Colonic mucosa (tissue), 4 donors: Measurements from ENCODE around the gene PRRG2. TPM values are rescaled to one million over a fixed set of nuclear protein-coding genes. Genes with fewer than 3 reads are reported as not detected.
A peak's percentile ranks its signal among the peaks of the same experiment; 100 is the strongest.
"Not testable (repeated sequence)": the region's sequence is repeated elsewhere in the genome, so short reads cannot be mapped to it uniquely, and the experiment has no call there.

ENCODE experiments used
- DNase-seq: peaks from one replicate; pipeline ENCODE4 v3.0.0-alpha.2; 2020
- H3K27ac ChIP-seq: fragments of 200-600 bp; one replicate; pipeline ENCODE4 v1.8.0; 2021
- H3K27me3 ChIP-seq: fragments of 200-600 bp; one replicate; pipeline ENCODE4 v1.8.0; 2021
- H3K36me3 ChIP-seq: fragments of 200-600 bp; one replicate; pipeline ENCODE4 v1.8.0; 2021
- H3K4me1 ChIP-seq: fragments of 200-600 bp; one replicate; pipeline ENCODE4 v1.8.0; 2021; ENCODE audit warnings: mild to moderate bottlenecking
- H3K4me3 ChIP-seq: fragments of 200-600 bp; one replicate; pipeline ENCODE4 v1.8.0; 2021
- H3K9ac ChIP-seq, 2 donors: one replicate each; pipeline ENCODE4 v1.7.0; 2013; ENCODE audit warnings: control low read depth in 2 of 2, low read depth in 2 of 2, low read length in 2 of 2
- H3K9me3 ChIP-seq: fragments of 200-600 bp; one replicate; pipeline ENCODE4 v1.8.0; 2021
- intact Hi-C: fragments of 100-400 bp; cut with DNase I; formaldehyde crosslinking; loops from one replicate; pipeline ENCODE4 v1.14.1; 2022
- total RNA-seq, 2 donors: library from RNA; stranded (reverse); fragmentation: NEBNext Ultra II Directional in 1 of 2; extraction: Animal tissue kit (Norgen Biotek cat#: 25700) in 1 of 2; gene quantifications; one replicate each; pipeline ENCODE4 v1.2.1, GENCODE V29; 2021
- TF ChIP-seq, protein P1 (sequence below): fragments of 200-600 bp; IDR thresholded peaks from one replicate; pipeline ENCODE4 v1.8.0; 2022; ENCODE audit warnings: antibody characterized with exemption, mild to moderate bottlenecking
- donor health status: healthy.
- donor health status: DM: no; HTN: no; CAD: no.
- donor health status: DM: no; HTN: no; CAD: no.

Gene PRRG2
- total RNA-seq, 2 donors from 2014 or later, result 16.2 to 20.2 TPM

DNA sequence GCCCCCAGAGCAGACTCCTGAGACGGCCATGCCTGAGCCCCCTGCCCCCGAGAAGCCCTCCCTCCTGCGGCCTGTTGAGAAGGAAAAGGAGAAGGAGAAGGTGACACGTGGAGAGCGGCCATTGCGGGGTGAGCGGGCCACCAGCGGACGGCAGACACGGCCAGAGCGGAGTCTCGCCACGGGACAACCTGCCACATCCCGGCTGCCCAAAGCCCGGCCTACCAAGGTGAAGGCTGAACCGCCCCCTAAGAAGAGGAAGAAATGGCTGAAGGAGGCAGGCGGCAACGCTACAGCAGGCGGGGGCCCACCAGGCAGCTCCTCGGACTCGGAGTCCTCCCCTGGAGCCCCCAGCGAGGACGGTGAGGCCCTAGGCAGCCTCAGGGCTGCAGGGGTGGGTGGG lies 34.7 kb downstream of the PRRG2 start:
- H3K27ac ChIP-seq, result no peak overlapping the region
- TF ChIP-seq, protein P1, sequence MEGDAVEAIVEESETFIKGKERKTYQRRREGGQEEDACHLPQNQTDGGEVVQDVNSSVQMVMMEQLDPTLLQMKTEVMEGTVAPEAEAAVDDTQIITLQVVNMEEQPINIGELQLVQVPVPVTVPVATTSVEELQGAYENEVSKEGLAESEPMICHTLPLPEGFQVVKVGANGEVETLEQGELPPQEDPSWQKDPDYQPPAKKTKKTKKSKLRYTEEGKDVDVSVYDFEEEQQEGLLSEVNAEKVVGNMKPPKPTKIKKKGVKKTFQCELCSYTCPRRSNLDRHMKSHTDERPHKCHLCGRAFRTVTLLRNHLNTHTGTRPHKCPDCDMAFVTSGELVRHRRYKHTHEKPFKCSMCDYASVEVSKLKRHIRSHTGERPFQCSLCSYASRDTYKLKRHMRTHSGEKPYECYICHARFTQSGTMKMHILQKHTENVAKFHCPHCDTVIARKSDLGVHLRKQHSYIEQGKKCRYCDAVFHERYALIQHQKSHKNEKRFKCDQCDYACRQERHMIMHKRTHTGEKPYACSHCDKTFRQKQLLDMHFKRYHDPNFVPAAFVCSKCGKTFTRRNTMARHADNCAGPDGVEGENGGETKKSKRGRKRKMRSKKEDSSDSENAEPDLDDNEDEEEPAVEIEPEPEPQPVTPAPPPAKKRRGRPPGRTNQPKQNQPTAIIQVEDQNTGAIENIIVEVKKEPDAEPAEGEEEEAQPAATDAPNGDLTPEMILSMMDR, result no peak
- H3K4me3 ChIP-seq, result no peak overlapping the region
- H3K9ac ChIP-seq, result no peak overlapping the region
- no peaks in the 10 kb centered on the region for H3K9me3 ChIP-seq
- H3K27me3 ChIP-seq, result no peaks in the 10 kb centered on the region
- no peaks in the 10 kb centered on the region for H3K4me1 ChIP-seq
- DNase-seq, result no peak
- intact Hi-C loops, result no loop called here
- peaks cover 16% of the 10 kb centered on the region for H3K36me3 ChIP-seq

DNA sequence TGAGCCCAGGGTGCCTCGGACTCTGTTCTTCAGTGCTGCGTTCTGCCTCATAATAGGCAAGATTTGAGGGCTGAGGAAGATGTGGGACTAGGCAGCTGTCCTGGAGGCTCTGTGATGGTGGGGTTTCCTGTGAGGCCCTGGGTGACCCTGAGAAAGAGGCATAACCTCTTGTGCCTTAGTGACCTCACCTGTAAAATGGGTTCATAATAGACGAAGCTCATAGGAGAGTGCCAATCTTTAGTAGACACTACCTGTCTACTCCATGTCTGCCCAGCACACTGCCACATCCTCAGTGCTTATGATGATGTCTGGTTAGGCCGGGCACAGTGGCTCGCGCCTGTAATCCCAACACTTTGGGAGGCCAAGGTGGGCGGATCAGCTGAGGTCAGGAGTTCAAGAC lies 35.4 kb downstream of the PRRG2 start:
- no peaks in the 10 kb centered on the region for H3K9me3 ChIP-seq
- H3K9ac ChIP-seq, result no peak overlapping the region
- no peaks in the 10 kb centered on the region for H3K27me3 ChIP-seq
- intact Hi-C loops, result no loop called here
- peaks cover 16% of the 10 kb centered on the region for H3K36me3 ChIP-seq
- no peak overlapping the region for H3K4me3 ChIP-seq
- TF ChIP-seq, protein P1, result no peak
- no peak overlapping the region for H3K27ac ChIP-seq
- no peaks in the 10 kb centered on the region for H3K4me1 ChIP-seq
- DNase-seq, result no peak

DNA sequence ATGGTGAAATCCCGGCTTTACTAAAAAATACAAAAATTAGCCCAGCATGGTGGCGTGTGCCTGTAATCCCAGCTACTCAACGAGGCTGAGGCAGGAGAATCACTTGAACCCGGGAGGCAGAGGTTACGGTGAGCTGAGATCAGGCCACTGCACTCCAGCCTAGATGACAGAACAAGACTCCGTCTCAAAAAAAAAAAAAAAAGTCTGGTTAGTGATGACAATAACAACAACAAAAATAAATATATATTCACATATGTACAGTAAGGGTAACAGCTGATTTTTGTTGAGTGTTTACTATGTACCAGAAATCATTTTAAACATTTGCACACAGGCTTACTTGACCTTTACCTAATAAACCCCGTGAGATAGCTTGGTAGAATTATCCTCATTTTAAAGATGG lies 35.8 kb downstream of the PRRG2 start:
- no peak overlapping the region for H3K9ac ChIP-seq
- no peaks in the 10 kb centered on the region for H3K27me3 ChIP-seq
- no peak overlapping the region for H3K4me3 ChIP-seq
- TF ChIP-seq, protein P1, result no peak
- H3K9me3 ChIP-seq, result no peaks in the 10 kb centered on the region
- DNase-seq, result no peak
- intact Hi-C loops, result no loop called here
- no peak overlapping the region for H3K27ac ChIP-seq
- no peaks in the 10 kb centered on the region for H3K4me1 ChIP-seq
- H3K36me3 ChIP-seq, result peaks cover 16% of the 10 kb centered on the region

DNA sequence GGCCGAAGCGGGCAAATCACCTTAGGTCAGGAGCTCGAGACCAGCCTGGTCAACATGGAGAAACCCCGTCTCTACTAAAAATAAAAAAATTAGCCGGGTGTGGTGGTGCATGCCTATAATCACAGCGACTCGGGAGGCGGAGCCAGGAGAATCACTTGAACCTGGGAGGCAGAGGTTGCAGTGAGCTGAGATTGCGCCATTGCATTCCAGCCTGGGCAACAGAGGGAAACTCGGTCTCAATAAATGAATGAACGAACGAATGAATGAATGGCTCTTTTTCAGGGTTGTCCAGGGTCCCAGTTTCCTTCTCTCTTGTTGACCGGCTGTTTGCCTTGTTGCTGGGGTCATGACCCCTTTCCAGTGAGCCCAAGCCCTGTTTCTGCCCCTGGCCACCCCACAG lies 36.7 kb downstream of the PRRG2 start:
- H3K4me3 ChIP-seq, H3K27me3 ChIP-seq, H3K4me1 ChIP-seq, H3K27ac ChIP-seq, DNase-seq, H3K9me3 ChIP-seq, intact Hi-C loops: not testable (repeated sequence)
- peak overlapping the region in 1 of 2 donors; percentile 24 for H3K9ac ChIP-seq
- H3K36me3 ChIP-seq, result peaks cover 16% of the 10 kb centered on the region

DNA sequence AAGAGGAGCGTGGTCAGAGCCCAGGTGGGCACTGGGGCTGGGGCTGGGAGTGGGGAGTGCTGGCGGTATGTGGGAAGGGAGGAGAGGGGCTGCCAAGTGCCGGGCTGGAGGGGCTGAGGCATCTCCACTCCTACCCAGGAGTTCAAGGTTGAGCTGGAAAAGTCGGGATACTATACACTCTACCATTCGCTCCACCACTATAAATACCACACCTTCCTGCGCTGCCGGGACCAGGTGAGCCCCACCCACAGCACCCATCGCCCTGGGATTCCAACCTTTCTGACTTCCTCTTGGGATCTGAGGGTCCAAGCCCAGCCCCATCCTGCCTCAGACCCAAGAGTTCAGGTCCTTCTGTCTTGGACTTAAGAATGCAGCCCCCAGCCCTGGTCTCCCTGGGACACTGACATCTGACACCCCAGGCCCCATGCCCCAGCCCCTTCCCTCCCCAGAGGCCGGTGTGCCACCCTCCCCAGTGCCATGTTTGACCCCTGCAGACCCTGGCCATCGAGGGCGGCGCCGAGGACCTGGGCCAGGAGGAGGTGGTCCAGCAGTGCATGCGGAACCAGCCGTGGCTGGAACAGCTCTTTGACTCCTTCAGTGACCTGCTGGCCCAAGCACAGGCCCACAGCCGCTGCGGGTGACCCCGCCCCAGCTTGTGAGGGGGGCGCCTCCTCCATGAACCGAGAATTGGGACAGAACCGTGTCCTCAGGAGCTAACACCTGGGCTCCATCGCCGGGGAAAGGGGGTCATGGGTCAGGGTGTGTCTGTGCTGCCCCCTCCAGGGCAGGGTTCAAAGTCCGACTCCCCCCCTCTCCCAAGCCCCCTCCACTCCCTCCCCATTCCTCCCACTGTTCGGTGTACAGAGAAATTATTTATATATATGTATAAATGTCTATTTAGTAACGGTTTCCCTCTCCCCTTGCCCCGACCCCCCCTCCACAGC lies 44.1 kb downstream of the PRRG2 start:
- Histone ChIP-seq H3K4me3 (no peak overlapping the region), H3K9ac (no peak overlapping the region), H3K27me3 (no peaks in the 10 kb centered on the region), H3K4me1 (no peaks in the 10 kb centered on the region), H3K36me3 (no peaks in the 10 kb centered on the region), H3K9me3 (no peaks in the 10 kb centered on the region), H3K27ac (no peak overlapping the region)
- intact Hi-C loops, result no loop called here
- TF ChIP-seq, protein P1, result no peak
- no peak for DNase-seq

DNA sequence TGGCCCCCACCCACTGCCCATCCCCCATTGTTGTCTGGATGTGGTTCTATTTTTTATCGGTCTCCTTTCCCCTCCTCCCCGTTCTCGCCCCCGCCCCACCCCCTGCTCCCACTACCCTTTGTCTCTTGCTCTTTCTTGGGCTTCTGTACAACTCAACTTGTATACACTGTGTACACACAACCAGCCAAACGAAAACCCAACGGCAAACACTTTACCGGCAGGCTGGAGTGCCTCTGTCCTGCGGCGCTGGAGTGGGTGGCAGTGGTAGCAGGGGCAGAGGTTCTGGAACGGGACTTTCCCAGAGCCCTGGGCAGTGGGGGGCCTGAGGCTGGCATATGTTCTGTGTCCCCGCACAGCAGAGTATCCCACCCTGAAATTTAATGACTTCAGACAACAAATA lies 45.1 kb downstream of the PRRG2 start:
- Histone ChIP-seq H3K4me3 (no peak overlapping the region), H3K36me3 (no peaks in the 10 kb centered on the region), H3K9ac (no peak overlapping the region), H3K4me1 (no peaks in the 10 kb centered on the region), H3K9me3 (no peaks in the 10 kb centered on the region), H3K27me3 (no peaks in the 10 kb centered on the region), H3K27ac (no peak overlapping the region)
- TF ChIP-seq, protein P1, result no peak
- DNase-seq, result no peak
- intact Hi-C loops, result no loop called here
